HG03439 (cell line): ENCODE measurements around the gene TCF4.
"Not testable (repeated sequence)": the region's sequence is repeated elsewhere in the genome, so short reads cannot be mapped to it uniquely, and the experiment has no call there.

Experiments
- ATAC-seq: cut with Tn5 transposase; IDR thresholded peaks from one replicate; pipeline ENCODE4 v1.9.1; 2021; ENCODE audit warnings: mild to moderate bottlenecking, moderate library complexity; ENCODE audit not compliant: unreplicated experiment

TCF4 gene

GRCh38 chr18:55477860-55478581, 110.0 kb downstream of the TCF4 start:
- no peak for ATAC-seq

- ATAC-seq = peak; percentile 77
Observed at GRCh38 chr18:55477499-55477859, 110.5 kb downstream of the TCF4 start.

- ATAC-seq = no peak
Observed at GRCh38 chr18:55475916-55476315, 112.1 kb downstream of the TCF4 start.

- no peak for ATAC-seq
Observed at GRCh38 chr18:55475467-55475866, 112.5 kb downstream of the TCF4 start.

DNA sequence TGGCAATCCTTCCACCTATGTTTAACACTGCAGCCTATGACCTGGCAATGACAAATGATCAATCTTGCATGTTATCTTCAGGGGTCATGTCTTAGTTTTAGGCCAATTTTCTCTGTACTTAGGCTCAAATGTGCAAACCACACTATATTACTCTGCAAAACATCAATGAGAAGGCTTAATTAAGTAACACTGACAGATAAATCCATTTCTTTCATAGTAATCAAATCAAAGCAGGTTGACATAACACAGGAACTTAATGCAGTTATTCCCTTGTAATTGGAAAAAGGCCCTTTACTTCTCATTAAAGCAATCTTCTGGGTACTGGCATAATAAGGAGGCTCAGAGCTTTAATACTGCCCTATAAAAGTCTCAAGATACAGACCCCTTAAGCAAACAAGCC, 114.4 kb downstream of the TCF4 start:
- no peak for ATAC-seq

- no peak for ATAC-seq
Observed at GRCh38 chr18:55473058-55473457, 114.9 kb downstream of the TCF4 start.

DNA sequence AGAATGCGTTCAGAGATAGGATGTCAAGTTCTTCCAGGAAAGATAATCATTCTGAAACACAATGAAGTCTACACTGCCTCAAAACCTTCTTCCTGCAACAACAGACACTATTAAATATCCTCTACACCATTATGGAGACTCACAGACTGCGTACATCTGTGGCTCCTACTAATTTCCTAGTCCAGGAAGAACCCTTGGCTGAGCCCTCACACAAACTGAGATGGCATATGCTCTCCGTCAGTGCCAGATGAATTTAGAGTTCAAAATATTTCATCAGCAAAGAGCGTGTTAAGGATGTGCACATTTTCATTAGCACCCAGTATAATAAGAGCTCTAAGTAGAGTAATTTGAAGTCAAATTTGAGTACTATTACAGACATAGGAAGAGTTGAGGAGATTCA, 117.2 kb downstream of the TCF4 start:
- no peak for ATAC-seq

DNA sequence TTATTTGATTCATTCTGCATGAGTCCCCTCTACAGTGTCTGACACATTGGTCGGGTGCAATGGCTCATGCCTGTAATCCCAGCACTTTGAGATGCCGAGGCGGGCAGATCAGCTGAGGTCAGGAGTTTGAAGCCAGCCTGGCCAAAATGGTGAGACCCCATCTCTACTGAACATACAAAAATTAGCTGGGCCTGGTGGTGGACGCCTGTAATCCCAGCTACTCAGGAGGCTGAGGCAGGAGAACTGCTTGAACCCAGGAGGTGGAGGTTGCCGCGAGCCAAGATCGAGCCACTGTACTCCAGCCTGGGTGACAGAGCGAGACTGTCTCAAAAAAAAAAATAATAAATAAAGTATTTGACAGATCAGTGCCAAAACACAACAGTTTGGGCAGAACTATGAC, 118.9 kb downstream of the TCF4 start:
- ATAC-seq = not testable (repeated sequence)

DNA sequence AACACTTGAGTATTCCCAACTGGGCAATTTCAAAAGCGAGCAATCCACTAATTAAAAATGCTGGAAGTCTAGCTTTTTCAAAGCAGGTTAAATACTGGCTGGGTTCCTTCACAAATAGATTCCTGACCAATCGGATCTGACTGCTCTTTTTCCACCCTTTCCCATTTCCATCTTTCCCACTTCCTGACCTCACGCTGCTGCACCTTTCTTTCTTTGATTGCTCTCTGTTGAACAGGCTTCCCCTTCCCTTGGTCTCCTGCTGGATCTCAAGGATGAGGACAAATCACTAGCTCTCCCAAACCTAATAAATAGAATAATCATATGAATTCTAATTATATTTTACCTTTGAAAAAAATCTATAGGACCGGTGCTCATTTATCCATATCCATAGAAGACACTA, 121.2 kb downstream of the TCF4 start:
- no peak for ATAC-seq

GRCh38 chr18:55465313-55465712, 122.7 kb downstream of the TCF4 start:
- ATAC-seq = no peak

DNA sequence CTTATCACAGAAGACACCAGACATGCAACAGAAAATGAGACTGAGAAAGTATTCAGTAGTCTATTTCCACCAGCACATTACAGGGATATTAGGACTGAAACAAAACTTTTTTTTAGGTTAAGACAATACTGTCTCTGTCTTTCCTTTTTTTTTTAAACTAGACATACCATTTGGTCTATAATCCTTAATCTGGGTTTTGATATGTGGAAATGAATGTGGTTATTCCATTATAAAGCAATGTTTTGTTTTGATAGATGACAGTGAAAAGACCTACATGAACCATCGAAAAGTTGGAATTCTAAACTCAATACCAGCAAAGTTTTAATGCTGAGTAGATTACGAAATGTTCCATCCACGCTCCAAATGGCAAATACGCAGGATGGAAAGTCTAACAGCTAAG, 123.4 kb downstream of the TCF4 start:
- no peak for ATAC-seq

DNA sequence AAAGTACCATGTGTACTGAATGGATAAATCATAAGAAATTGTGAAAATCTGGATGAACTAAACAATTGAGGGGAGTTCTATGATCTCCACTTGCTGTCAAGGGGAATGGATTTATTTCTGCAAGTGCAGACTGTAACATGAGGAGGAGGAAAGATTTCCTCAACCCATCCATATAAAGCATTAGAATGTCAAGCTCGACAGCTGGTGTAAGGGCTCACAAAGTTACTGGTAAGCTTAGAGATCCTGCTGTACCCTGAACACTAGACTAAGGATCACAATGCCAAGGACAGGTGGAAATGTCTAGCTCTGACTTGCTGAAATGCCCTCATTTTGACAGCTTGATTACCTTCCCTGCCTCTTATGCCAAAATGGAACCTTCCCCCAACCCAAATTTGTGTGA, 125.3 kb downstream of the TCF4 start:
- ATAC-seq = no peak

- ATAC-seq = no peak
Observed at GRCh38 chr18:55461848-55462247, 126.1 kb downstream of the TCF4 start.

DNA sequence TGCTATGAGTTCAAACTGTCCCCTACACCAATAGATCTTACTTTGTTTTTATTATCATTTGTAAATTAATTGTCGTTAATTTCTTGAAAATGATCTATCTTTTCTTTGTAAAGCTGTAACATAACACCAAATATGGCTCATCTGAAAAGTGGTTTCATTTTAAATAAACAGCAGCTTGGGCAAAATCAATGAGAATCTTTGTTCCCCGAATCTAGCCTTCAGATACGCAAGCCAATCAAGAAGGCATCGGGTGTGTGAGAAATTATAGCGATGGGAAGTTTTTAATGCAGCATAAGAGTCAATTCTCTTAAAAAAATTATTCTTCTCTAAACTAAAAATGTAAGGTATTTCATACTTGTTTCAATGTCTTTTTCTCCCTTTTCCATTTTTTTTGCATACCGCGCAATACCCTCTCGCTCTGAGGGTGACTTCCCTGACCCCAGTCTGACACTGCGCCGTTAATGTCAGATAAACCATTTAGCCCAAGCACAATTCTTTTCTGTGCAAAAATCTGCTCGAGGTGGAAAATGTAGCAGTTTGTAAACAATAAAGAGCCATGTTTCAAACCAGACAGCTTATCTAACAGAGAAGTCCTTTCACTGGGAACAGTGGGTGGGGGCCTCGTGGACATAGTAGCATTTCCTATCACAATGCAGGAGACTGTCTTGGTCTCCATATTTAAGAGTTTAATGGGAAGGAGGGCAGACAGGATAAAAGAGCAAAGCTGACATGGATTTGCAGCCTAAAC, 129.4 kb downstream of the TCF4 start:
- no peak for ATAC-seq

DNA sequence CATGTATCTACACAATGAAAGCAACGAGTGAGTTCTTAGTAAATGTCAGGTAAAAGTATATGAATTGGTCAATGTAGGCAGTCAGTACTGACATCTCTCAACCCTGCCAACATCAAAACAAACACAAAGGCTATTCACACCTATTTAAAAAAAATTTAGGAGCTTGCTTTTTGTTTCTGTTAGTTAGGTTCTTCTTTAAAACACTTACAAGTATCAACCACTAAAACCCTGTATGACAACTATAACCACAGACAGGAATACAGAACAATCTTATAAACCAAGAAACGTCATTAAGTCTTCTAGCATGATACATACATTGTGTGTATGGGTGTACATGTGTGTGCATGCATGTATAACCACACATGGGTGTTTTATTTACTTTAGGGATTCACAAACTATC, 131.0 kb downstream of the TCF4 start:
- ATAC-seq = no peak

DNA sequence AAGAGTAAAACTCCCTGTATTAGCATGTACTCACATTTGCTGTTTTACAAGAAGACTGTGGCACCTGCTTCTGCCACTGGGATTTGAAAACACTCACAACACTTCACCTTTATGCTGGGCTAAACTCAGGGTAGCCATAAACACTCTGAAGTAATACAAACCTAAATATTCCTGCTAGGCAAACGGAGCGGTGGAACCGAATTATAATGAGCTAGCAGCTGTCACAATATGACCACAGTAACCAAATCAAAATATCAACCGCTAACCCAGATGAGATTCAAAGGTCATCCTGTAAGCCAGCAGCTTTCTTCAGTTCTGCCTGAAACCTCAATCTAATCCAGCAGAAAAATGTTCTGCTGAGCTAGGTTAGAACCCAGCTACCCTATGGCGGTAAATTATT, 132.1 kb downstream of the TCF4 start:
- ATAC-seq = no peak

GRCh38 chr18:55453186-55453585, 134.8 kb downstream of the TCF4 start:
- no peak for ATAC-seq

GRCh38 chr18:55452123-55452611, 135.8 kb downstream of the TCF4 start:
- ATAC-seq = no peak

GRCh38 chr18:55449412-55450140, 138.4 kb downstream of the TCF4 start:
- ATAC-seq = no peak

- ATAC-seq = no peak
Observed at GRCh38 chr18:55448420-55448819, 139.6 kb downstream of the TCF4 start.

- ATAC-seq = no peak
Observed at GRCh38 chr18:55447672-55448018, 140.3 kb downstream of the TCF4 start.
